Measurements from ENCODE around the gene SSH2.

GRCh38 chr17:29761040-29761761 lies 168.8 kb downstream of the SSH2 start:
- TF ChIP-seq HNF4G (IDR thresholded peaks at IDR 0.05): no peak
- TF ChIP-seq ATF3 (IDR thresholded peaks at IDR 0.05): no peak
- no peak for TF ChIP-seq CTCF (IDR thresholded peaks at IDR 0.05; ENCODE audit: low read depth, low read length, missing input control)
- TF ChIP-seq RXRA (IDR thresholded peaks at IDR 0.05): peak in 1 of 2 donors; percentile 11
- TF ChIP-seq YY1 (IDR thresholded peaks at IDR 0.05): no peak
- no peak for TF ChIP-seq REST (IDR thresholded peaks at IDR 0.05)
- TF ChIP-seq ZBTB33 (IDR thresholded peaks at IDR 0.05): peak; percentile 90
- no peak for TF ChIP-seq MAX (IDR thresholded peaks at IDR 0.05)
